Left lung (tissue), 10 donors: ENCODE data around the gene CACNA1C. TPM values are rescaled to one million over a fixed set of nuclear protein-coding genes. Genes with fewer than 3 reads are reported as not detected.

Source experiments
- ATAC-seq: fragments of 200-7000 bp; cut with Tn5 transposase; one replicate; pipeline ENCODE4 v1.9.1; 2020; ENCODE audit warnings: moderate library complexity
- DNase-seq, 4 donors: peaks; one replicate each; pipeline ENCODE4 v3.0.0-alpha.2; 2013 to 2020
- H3K27ac ChIP-seq, 2 donors: fragments of 200-600 bp; sonication (generic) in 1 of 2; one replicate each; pipeline versions ENCODE4 v1.5.0 to v1.8.0; 2020 to 2021
- H3K27me3 ChIP-seq, 2 donors: fragments of 200-600 bp; sonication (generic) in 1 of 2; one replicate each; pipeline versions ENCODE4 v1.5.0 to v1.8.0; 2020 to 2021
- H3K36me3 ChIP-seq, 2 donors: fragments of 200-600 bp; sonication (generic) in 1 of 2; one replicate each; pipeline versions ENCODE4 v1.5.0 to v1.8.0; 2020 to 2021
- H3K4me1 ChIP-seq, 2 donors: fragments of 200-600 bp; one replicate each; pipeline ENCODE4 v1.8.0; 2021
- H3K4me3 ChIP-seq, 2 donors: fragments of 200-600 bp; sonication (generic) in 1 of 2; one replicate each; pipeline versions ENCODE4 v1.5.0 to v1.8.0; 2020 to 2021; ENCODE audit warnings: mild to moderate bottlenecking in 1 of 2
- H3K9me3 ChIP-seq, 2 donors: fragments of 200-600 bp; sonication (generic) in 1 of 2; one replicate each; pipeline versions ENCODE4 v1.5.0 to v1.8.0; 2020 to 2021
- intact Hi-C, 2 donors: fragments of 100-400 bp; cut with DNase I; formaldehyde crosslinking; loops; one replicate each; pipeline versions ENCODE4 v1.11.2 to v1.14.2; 2022
- polyA plus RNA-seq, 6 donors: library from polyadenylated mRNA; unstranded; fragments of 120-200 nt; gene quantifications; one replicate each; pipeline ENCODE4 v1.2.1, GENCODE V29; 2013; ENCODE audit not compliant: insufficient read length in 6 of 6
- total RNA-seq, 2 donors: library from RNA; stranded (reverse); fragmentation: NEBNext Ultra II Directional; extraction: Animal tissue kit (Norgen Biotek cat#: 25700); gene quantifications; one replicate each; pipeline ENCODE4 v1.2.1, GENCODE V29; 2021
- TF ChIP-seq, protein P1 (sequence below), 2 donors: fragments of 200-600 bp; sonication (generic) in 1 of 2; IDR thresholded peaks; one replicate each; pipeline versions ENCODE4 v1.5.0 to v1.8.0; 2021; ENCODE audit warnings: antibody characterized with exemption in 2 of 2
- donor health status: DM: no; HTN: yes; CAD: no.
- donor health status: DM: no; HTN: no; CAD: no.

Gene CACNA1C
- total and polyA plus RNA-seq, 8 donors = 11.9 to 21.9 (median 14.2) TPM

DNA sequence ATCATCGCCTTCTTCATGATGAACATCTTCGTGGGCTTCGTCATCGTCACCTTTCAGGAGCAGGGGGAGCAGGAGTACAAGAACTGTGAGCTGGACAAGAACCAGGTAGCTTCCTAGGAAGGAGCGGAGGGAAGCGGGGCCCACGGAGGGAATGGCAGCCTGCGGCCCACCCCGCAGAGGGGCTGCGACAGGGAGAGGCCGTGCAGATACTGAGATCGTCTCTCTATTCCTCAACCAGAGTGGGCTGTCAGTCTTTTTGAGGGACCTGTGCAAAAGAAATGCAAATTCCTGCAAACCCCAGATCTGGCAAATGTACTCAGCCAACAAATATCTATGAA is 555.8 kb downstream of the CACNA1C start:
- Histone ChIP-seq H3K27me3 (peaks cover 0 to 18% of the 10 kb centered on the region in 2 donors), H3K27ac (no peak overlapping the region), H3K4me3 (no peak overlapping the region), H3K9me3 (no peaks in the 10 kb centered on the region), H3K36me3 (no peaks in the 10 kb centered on the region), H3K4me1 (peaks cover 0 to 2% of the 10 kb centered on the region in 2 donors)
- no peak for ATAC-seq
- intact Hi-C loops = no loop called here
- TF ChIP-seq, protein P1, sequence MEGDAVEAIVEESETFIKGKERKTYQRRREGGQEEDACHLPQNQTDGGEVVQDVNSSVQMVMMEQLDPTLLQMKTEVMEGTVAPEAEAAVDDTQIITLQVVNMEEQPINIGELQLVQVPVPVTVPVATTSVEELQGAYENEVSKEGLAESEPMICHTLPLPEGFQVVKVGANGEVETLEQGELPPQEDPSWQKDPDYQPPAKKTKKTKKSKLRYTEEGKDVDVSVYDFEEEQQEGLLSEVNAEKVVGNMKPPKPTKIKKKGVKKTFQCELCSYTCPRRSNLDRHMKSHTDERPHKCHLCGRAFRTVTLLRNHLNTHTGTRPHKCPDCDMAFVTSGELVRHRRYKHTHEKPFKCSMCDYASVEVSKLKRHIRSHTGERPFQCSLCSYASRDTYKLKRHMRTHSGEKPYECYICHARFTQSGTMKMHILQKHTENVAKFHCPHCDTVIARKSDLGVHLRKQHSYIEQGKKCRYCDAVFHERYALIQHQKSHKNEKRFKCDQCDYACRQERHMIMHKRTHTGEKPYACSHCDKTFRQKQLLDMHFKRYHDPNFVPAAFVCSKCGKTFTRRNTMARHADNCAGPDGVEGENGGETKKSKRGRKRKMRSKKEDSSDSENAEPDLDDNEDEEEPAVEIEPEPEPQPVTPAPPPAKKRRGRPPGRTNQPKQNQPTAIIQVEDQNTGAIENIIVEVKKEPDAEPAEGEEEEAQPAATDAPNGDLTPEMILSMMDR (IDR thresholded peaks at IDR 0.05) = no peak
- peak in 1 of 4 donors; percentile 46 for DNase-seq

DNA sequence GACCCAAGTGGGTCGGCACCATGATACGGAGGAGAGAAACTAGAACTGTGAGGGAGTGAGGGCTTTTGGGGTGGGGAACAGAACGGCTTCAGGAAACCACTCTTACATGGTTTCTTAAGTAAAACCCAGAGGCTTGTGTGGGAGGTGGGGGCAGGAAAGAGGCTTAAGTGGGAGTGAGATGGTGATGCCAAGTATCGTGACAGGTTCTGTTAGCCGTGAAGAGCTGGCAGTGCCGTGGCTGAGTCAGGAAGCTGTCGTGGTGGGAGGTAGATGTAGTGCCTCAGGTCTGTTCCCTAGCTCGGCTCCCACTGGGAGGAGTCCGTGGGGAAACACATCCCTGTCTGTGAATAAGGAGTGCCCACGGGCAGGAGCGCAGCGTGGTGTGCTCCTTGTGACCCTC is 556.2 kb downstream of the CACNA1C start:
- intact Hi-C loops = no loop called here

GRCh38 chr12:2610358-2610757 is 557.6 kb downstream of the CACNA1C start:
- no peak overlapping the region for H3K4me3 ChIP-seq
- intact Hi-C loops = no loop called here
- ATAC-seq (no peak), DNase-seq (no peak)
- H3K9me3 ChIP-seq = no peaks in the 10 kb centered on the region
- H3K27ac ChIP-seq = no peak overlapping the region
- peaks cover 2 to 8% of the 10 kb centered on the region in 2 donors for H3K4me1 ChIP-seq
- TF ChIP-seq, protein P1 (IDR thresholded peaks at IDR 0.05) = no peak
- H3K36me3 ChIP-seq = no peaks in the 10 kb centered on the region
- H3K27me3 ChIP-seq = peaks cover 0 to 18% of the 10 kb centered on the region in 2 donors

More for the DNA sequence above, 556.2 kb downstream of the CACNA1C start:
- ATAC-seq (no peak), DNase-seq (peak in 1 of 4 donors; percentile 37)
- Histone ChIP-seq H3K27me3 (peaks cover 0 to 18% of the 10 kb centered on the region in 2 donors), H3K27ac (no peak overlapping the region), H3K9me3 (no peaks in the 10 kb centered on the region), H3K4me1 (peaks cover 2 to 4% of the 10 kb centered on the region in 2 donors), H3K4me3 (no peak overlapping the region), H3K36me3 (no peaks in the 10 kb centered on the region)
- TF ChIP-seq, protein P1 (IDR thresholded peaks at IDR 0.05) = no peak

GRCh38 chr12:2613326-2614073 is 560.7 kb downstream of the CACNA1C start:
- Histone ChIP-seq H3K4me3 (no peak overlapping the region), H3K4me1 (peaks cover 2 to 8% of the 10 kb centered on the region in 2 donors), H3K36me3 (no peaks in the 10 kb centered on the region), H3K27me3 (peaks cover 0 to 25% of the 10 kb centered on the region in 2 donors), H3K27ac (peak overlapping the region; percentile 28 to 65), H3K9me3 (no peaks in the 10 kb centered on the region)
- DNase-seq (peak in 2 of 4 donors; percentile 48 to 49), ATAC-seq (peak; percentile 69)
- TF ChIP-seq, protein P1 (IDR thresholded peaks at IDR 0.05) = no peak
- intact Hi-C loops = no loop called here

GRCh38 chr12:2614341-2614740 is 561.6 kb downstream of the CACNA1C start:
- Histone ChIP-seq H3K4me1 (peaks cover 2 to 8% of the 10 kb centered on the region in 2 donors), H3K36me3 (no peaks in the 10 kb centered on the region), H3K27ac (peak overlapping the region; percentile 28 to 65), H3K27me3 (peaks cover 0 to 17% of the 10 kb centered on the region in 2 donors), H3K9me3 (no peaks in the 10 kb centered on the region), H3K4me3 (no peak overlapping the region)
- TF ChIP-seq, protein P1 (IDR thresholded peaks at IDR 0.05) = no peak
- DNase-seq = no peak
- no peak for ATAC-seq
- intact Hi-C loops = no loop called here
